ENCODE results near the gene MX2.

Gene MX2

DNA sequence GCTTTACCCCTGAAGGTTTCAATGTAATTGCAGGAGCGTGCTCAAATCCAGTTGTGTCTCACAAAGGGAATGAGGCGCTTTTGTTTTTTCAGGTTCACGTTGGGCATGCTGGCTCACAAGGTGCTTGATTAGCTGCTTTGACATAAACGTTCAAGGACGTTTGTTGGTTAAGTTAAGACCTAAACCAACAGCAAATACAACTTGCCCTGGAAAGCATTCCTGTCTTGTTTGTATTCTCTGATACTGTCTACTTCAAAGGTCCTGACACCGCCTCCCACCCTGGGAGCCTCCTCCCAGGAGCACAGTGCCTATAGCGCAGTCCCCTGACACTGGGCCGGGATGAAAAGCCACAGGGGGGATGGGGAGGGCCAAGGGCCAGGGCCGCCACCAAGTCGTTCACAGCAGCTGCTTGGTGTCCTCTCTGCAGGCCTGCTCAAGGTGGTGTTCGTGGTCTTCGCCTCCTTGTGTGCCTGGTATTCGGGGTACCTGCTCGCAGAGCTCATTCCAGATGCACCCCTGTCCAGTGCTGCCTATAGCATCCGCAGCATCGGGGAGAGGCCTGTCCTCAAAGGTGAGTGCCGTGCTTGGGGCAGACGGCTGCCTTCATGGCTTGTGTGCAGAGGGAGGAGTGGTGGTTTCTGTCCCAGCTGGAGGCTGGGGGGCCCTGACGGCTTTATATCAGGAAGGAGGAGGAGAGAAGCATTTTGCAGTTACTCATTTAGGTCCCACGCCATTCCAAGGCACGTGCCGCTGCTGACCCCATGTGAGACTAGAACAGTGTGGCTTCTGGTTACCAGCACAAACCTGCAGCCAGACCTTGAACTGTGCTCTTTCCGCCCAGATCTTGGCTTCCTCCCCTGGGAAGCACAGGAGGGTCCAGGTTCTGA, 39.1 kb upstream of the MX2 start:
- H3K4me2 ChIP-seq (ENCODE audit: low read length), result no peak overlapping the region
- no peak overlapping the region for H3K4me3 ChIP-seq (ENCODE audit: low read length)
- no peaks in the 10 kb centered on the region for H3K36me3 ChIP-seq (ENCODE audit: insufficient read depth, low read length)
- no peaks in the 10 kb centered on the region for H3K4me1 ChIP-seq (ENCODE audit: control insufficient read depth, insufficient read depth, low read length)
- H3K9me3 ChIP-seq (replicated peaks; ENCODE audit: low read length), result no peaks in the 10 kb centered on the region
- H3K9ac ChIP-seq (ENCODE audit: low read depth, low read length), result no peak overlapping the region
- peaks cover 19% of the 10 kb centered on the region for H3K27me3 ChIP-seq (ENCODE audit: control insufficient read depth, insufficient read depth, low read length)

DNA sequence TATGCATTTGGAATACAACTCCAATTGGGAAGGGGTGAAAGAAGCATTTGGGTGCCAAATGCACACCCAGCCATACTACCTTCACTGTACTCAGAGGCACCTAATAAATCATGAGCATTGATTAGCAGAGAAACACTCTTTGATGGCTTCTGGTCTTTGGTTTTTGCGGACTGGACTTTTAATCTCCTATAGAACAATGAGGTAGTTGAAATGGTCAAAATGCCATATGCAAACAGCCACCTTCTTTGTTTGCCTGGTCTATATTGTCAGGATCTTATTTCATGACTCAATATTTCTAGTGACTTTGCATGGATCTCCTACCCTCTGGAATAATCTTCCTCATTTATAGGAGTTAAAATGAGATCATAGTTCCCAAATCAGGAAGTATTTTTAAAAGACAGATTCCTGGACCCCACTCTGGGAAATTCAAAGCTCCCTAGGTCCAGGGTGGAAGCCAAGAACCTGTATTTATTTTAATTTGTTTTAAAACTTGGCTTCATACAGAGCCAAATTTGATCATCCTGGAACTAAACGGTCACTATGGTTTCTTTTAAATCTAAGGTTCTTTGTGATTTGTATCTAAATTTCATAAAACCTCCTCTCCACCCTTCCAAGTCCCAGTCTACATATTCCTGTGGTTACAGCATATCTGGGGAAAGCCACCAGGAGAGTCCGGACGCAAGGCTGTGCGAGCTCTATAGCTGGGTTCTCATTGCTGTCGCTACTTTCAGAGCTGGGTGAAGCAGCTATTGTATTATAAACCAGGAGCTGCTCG, 36.5 kb upstream of the MX2 start:
- Histone ChIP-seq H3K4me3 (ENCODE audit: low read length) (no peak overlapping the region), H3K27me3 (ENCODE audit: control insufficient read depth, insufficient read depth, low read length) (peaks cover 11% of the 10 kb centered on the region), H3K9ac (ENCODE audit: low read depth, low read length) (no peak overlapping the region), H3K9me3 (replicated peaks; ENCODE audit: low read length) (no peaks in the 10 kb centered on the region), H3K4me1 (ENCODE audit: control insufficient read depth, insufficient read depth, low read length) (no peaks in the 10 kb centered on the region), H3K36me3 (ENCODE audit: insufficient read depth, low read length) (no peaks in the 10 kb centered on the region), H3K4me2 (ENCODE audit: low read length) (no peak overlapping the region)

DNA sequence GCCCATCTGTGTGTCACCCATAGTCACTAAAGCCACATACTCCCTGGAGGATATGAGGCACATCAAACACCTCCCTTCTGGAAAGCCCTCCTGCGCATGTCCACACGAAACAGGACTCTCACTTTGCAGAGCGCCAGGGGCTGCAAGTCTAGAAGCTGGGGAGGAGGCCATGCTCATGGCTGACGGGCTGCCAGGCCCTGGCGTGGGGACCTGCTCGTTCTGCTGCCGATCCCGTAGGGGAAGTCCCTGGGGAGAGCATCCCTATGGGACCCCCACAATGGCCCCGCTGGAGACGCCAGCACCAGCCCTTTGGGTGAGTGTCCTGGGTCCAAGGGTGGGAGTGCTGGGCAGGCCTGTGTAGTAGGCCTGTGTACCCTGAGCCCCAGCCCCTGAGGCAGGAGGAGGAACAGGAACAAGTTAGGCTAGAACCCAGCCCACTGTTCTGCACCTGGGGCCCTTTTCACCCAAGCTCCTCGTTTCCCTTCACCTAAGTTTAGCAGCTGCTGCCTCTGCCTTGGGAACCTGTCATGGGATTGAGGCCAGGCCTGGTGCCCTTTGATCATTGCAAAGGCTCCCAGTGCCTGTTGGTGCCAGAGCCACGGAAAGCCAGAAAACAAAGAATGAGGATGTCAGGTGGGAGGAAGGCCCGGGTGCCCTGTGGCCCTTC, 35.3 kb upstream of the MX2 start:
- Histone ChIP-seq H3K9me3 (replicated peaks; ENCODE audit: low read length) (no peaks in the 10 kb centered on the region), H3K4me2 (ENCODE audit: low read length) (no peak overlapping the region), H3K27me3 (ENCODE audit: control insufficient read depth, insufficient read depth, low read length) (peaks cover 3% of the 10 kb centered on the region), H3K36me3 (ENCODE audit: insufficient read depth, low read length) (no peaks in the 10 kb centered on the region), H3K9ac (ENCODE audit: low read depth, low read length) (no peak overlapping the region), H3K4me3 (ENCODE audit: low read length) (no peak overlapping the region), H3K4me1 (ENCODE audit: control insufficient read depth, insufficient read depth, low read length) (no peaks in the 10 kb centered on the region)

DNA sequence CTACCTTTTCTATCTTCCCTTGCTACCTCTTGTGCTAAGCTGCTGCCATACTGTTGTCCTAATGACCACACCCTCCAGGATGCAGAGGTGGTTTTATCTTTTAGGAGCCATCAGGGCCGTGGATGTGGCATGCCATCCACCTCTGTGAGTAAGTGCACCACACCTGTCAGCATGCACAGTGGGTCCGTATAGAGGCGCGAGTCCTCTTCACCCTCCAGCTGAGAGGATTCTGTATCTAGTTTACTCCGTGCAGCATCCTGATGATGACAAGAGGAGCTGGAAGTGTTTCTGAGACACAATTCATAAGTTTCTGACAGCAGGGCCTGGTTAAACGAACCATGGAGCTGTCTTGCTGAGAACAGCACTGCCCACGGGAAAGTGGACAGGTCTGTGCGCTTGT, 34.1 kb upstream of the MX2 start:
- Histone ChIP-seq H3K4me1 (ENCODE audit: control insufficient read depth, insufficient read depth, low read length) (no peaks in the 10 kb centered on the region), H3K9me3 (replicated peaks; ENCODE audit: low read length) (no peaks in the 10 kb centered on the region), H3K27me3 (ENCODE audit: control insufficient read depth, insufficient read depth, low read length) (peaks cover 3% of the 10 kb centered on the region), H3K4me3 (ENCODE audit: low read length) (no peak overlapping the region), H3K36me3 (ENCODE audit: insufficient read depth, low read length) (no peaks in the 10 kb centered on the region), H3K4me2 (ENCODE audit: low read length) (no peak overlapping the region), H3K9ac (ENCODE audit: low read depth, low read length) (no peak overlapping the region)

DNA sequence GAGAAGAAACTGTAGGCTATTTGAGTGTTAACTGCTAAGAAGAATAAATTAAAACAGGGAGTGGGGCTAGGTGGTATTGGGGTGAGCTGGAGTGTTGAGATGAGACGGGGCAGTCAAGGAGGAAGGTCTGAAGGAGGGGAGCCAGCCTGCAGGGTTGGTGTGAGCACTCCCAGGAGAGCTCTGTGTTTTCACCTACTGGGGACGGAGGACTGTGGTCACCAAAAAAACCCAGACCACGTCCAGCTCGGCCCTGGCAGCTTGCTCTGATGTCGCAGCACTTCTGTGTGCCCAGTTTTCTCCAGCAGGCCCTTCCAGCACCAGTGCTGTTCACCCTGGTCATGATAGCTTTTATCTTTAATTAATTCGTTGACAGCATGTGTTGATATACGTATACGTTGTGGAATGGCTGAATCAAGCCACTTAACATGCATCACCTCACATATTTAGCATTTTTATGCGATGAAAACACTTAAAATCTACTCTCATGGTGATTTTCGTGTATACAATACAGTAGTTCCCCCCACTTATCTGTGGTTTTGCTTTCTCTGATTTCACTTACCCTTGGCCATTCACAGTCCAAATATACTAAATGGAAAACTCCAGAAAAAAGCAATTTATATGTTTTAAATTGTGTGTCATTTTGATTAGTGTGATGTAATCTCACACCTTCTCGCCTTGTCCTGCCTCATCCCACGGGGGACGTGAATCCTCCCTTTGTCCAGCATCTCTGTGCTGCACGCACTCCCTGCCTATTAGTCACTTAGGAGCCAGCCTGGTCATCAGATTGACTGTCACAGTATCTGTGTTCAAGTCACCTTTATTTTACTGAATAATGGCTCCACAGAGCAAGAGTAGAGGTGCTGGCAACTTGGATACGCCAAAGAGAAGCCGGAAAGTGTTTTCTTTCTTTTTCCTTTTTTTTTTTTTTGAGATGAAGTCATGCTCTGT, 32.9 kb upstream of the MX2 start:
- Histone ChIP-seq H3K36me3 (ENCODE audit: insufficient read depth, low read length) (no peaks in the 10 kb centered on the region), H3K4me1 (ENCODE audit: control insufficient read depth, insufficient read depth, low read length) (no peaks in the 10 kb centered on the region), H3K27me3 (ENCODE audit: control insufficient read depth, insufficient read depth, low read length) (peaks cover 3% of the 10 kb centered on the region), H3K9ac (ENCODE audit: low read depth, low read length) (no peak overlapping the region), H3K4me3 (ENCODE audit: low read length) (no peak overlapping the region), H3K4me2 (ENCODE audit: low read length) (no peak overlapping the region), H3K9me3 (replicated peaks; ENCODE audit: low read length) (no peaks in the 10 kb centered on the region)

DNA sequence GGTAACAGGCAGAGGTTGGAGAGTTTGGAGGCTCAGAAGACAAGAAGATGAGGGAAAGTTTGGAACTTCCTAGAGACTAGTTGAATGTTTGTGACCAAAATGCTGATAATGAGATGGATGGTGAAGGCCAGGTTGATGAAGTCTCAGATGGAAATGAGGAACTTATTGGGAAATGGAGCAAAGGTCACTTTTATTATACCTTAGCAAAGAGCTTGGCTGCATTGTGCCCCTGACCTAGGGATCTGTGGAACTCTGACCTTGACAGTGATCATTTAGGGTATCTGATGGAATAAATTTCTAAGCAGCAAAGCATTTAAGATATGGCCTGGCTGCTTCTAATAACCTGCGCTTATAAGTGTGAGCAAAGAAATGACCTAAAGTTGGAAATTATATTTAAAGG, 28.1 kb upstream of the MX2 start:
- H3K4me3 ChIP-seq (ENCODE audit: low read length), result no peak overlapping the region
- no peak overlapping the region for H3K4me2 ChIP-seq (ENCODE audit: low read length)
- no peak overlapping the region for H3K9ac ChIP-seq (ENCODE audit: low read depth, low read length)
- no peaks in the 10 kb centered on the region for H3K27me3 ChIP-seq (ENCODE audit: control insufficient read depth, insufficient read depth, low read length)
- H3K4me1 ChIP-seq (ENCODE audit: control insufficient read depth, insufficient read depth, low read length), result no peaks in the 10 kb centered on the region
- no peaks in the 10 kb centered on the region for H3K36me3 ChIP-seq (ENCODE audit: insufficient read depth, low read length)
- H3K9me3 ChIP-seq (replicated peaks; ENCODE audit: low read length), result no peaks in the 10 kb centered on the region

DNA sequence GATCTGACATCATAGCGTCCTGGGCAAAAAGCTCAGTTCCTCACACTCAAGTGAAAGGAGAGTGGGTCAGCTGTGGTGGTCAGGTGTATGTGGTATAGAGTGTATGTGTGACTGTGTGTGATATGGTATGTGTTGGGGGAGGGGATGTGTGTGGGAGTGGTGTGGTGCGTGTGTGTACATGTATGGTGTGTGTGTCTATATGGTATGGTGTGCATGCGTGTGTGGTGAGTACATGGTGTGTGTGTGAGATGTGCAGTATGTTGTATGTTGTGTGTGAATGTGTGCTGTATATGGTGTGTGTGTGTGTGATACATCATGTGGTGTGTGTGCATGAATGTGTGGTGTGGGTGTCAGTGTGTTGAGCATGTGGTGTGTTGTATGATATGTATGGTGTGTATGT, 24.3 kb upstream of the MX2 start:
- no peak overlapping the region for H3K9ac ChIP-seq (ENCODE audit: low read depth, low read length)
- H3K4me1 ChIP-seq (ENCODE audit: control insufficient read depth, insufficient read depth, low read length), result no peaks in the 10 kb centered on the region
- H3K4me3 ChIP-seq (ENCODE audit: low read length), result no peak overlapping the region
- H3K9me3 ChIP-seq (replicated peaks; ENCODE audit: low read length), result no peaks in the 10 kb centered on the region
- H3K27me3 ChIP-seq (ENCODE audit: control insufficient read depth, insufficient read depth, low read length), result peaks cover 2% of the 10 kb centered on the region
- no peak overlapping the region for H3K4me2 ChIP-seq (ENCODE audit: low read length)
- no peaks in the 10 kb centered on the region for H3K36me3 ChIP-seq (ENCODE audit: insufficient read depth, low read length)

DNA sequence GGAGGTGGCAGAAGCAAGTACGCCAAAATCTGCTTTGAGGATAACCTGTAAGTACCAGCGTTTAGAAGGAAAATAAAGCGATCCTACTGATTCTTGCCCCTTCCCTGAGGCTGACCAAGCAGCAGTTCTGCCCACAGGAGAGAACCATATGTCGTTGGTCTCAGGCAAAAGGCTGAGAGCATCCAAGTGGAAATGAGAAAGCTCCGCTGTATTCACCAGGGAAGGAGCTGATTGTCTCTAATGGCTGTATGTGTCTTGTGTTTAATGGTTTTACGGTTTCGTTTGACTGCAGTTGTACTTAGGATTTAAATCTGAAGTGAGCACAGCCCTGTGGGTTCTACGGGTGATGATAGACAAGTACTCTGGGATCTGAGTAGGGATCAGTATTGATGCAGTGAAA, 23.4 kb upstream of the MX2 start:
- no peaks in the 10 kb centered on the region for H3K4me1 ChIP-seq (ENCODE audit: control insufficient read depth, insufficient read depth, low read length)
- H3K9me3 ChIP-seq (replicated peaks; ENCODE audit: low read length), result no peaks in the 10 kb centered on the region
- no peak overlapping the region for H3K4me3 ChIP-seq (ENCODE audit: low read length)
- H3K36me3 ChIP-seq (ENCODE audit: insufficient read depth, low read length), result no peaks in the 10 kb centered on the region
- no peak overlapping the region for H3K4me2 ChIP-seq (ENCODE audit: low read length)
- peaks cover 6% of the 10 kb centered on the region for H3K27me3 ChIP-seq (ENCODE audit: control insufficient read depth, insufficient read depth, low read length)
- H3K9ac ChIP-seq (ENCODE audit: low read depth, low read length), result no peak overlapping the region

DNA sequence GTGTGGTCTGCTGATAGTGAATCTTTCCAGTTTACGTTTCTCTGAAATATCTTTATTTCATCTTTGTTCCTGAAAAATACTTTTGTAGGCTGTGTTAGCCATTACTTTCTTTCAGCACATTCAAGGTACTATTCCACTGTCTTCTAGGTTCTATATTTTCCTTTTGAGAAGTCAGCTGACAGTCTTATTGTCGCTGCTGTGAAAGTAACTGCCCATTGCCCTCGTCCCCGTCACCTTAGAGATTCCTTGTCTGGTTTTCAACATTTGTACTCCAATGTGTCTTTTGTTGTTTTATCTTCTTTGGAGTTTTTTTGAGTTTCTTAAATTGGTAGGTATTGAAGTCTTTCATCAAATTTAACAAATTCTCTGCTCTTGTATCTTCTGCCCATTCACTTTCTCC, 19.8 kb upstream of the MX2 start:
- Histone ChIP-seq H3K4me2 (ENCODE audit: low read length) (no peak overlapping the region), H3K9me3 (replicated peaks; ENCODE audit: low read length) (no peaks in the 10 kb centered on the region), H3K36me3 (ENCODE audit: insufficient read depth, low read length) (no peaks in the 10 kb centered on the region), H3K4me1 (ENCODE audit: control insufficient read depth, insufficient read depth, low read length) (no peaks in the 10 kb centered on the region), H3K27me3 (ENCODE audit: control insufficient read depth, insufficient read depth, low read length) (peaks cover 6% of the 10 kb centered on the region), H3K9ac (ENCODE audit: low read depth, low read length) (no peak overlapping the region), H3K4me3 (ENCODE audit: low read length) (no peak overlapping the region)

DNA sequence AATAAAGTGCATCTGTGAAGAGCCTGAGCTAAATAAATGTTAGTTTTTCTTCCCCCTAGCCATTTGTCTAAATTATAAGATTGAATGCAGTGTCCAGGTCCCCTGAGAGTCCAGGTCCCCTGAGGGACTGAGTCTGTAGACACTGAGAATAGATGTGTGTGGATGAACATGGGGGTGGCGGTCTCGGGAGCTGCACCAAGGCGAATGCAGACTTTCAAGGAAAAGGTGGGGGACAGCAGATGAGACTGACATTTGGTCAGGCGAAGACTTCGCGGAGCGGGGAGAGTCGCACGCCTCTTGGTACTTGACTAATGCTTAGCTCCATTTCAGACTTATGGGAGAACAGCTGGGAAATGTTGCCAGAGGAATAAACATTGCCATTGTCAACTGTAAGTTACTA, 17.7 kb upstream of the MX2 start:
- Histone ChIP-seq H3K4me1 (ENCODE audit: control insufficient read depth, insufficient read depth, low read length) (no peaks in the 10 kb centered on the region), H3K9me3 (replicated peaks; ENCODE audit: low read length) (no peaks in the 10 kb centered on the region), H3K4me2 (ENCODE audit: low read length) (no peak overlapping the region), H3K4me3 (ENCODE audit: low read length) (no peak overlapping the region), H3K36me3 (ENCODE audit: insufficient read depth, low read length) (no peaks in the 10 kb centered on the region), H3K9ac (ENCODE audit: low read depth, low read length) (no peak overlapping the region), H3K27me3 (ENCODE audit: control insufficient read depth, insufficient read depth, low read length) (peaks cover 10% of the 10 kb centered on the region)

DNA sequence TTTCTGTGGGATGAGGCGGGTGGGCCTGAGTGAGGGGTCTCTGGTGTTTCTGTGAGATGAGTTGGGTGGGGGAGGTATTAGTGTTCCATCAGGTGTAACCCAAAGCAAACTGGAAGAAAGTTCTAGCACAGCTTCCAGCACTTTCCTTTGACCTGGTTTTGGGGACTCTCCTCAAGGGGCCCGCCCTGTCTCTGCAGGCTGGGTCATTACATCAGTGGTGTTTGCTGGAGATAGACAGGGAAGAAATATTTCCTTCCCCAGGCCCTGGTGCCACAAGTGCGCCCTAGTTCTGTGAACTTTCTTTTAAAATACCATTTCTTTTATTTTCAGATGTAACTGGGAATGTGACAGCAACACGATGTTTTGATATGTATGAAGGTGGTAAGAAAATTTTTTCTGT, 16.5 kb upstream of the MX2 start:
- H3K36me3 ChIP-seq (ENCODE audit: insufficient read depth, low read length), result no peaks in the 10 kb centered on the region
- H3K9ac ChIP-seq (ENCODE audit: low read depth, low read length), result no peak overlapping the region
- peaks cover 14% of the 10 kb centered on the region for H3K27me3 ChIP-seq (ENCODE audit: control insufficient read depth, insufficient read depth, low read length)
- H3K4me1 ChIP-seq (ENCODE audit: control insufficient read depth, insufficient read depth, low read length), result no peaks in the 10 kb centered on the region
- no peak overlapping the region for H3K4me3 ChIP-seq (ENCODE audit: low read length)
- no peaks in the 10 kb centered on the region for H3K9me3 ChIP-seq (replicated peaks; ENCODE audit: low read length)
- no peak overlapping the region for H3K4me2 ChIP-seq (ENCODE audit: low read length)

All from skeletal muscle satellite cell (primary cell).